Measurements from ENCODE around the gene ISG20L2.

Gene ISG20L2

DNA sequence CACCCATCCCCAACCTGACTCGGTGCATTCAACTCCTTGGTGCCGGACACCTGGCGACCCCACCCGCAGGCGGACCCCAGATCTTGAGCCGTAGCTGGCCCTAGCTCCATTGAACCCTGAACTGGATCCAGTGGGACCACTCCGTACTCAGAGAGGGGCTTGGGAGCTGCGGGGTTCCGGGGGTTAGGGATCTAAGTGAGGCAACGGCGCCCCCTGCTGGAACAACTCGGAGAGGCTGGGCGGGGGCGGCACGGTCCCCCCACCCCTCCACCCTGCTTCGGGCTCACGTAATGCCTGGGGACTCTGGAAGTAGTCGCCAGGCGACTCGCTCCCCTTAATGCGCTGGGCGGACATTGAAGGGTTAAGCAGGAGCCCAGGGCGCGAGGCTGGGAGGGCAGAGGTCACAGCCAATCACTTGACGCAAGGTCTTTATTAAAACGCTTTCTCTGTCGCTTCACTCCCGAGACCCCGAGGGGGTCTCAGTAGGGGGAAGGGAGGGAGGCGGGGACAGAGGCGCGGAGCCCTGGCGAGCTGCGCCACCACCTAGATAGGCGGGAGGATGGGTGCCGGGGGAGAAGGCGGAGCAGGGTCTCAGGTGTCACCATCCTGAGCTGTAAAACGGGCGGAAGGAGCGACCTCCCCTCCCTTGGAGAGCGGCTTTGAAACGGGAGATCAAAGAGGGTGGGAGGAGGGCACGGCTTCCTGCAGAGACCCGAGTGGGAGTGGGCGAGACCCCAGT lies 22.5 kb downstream of the ISG20L2 start:
- peak; percentile 79 for DNase-seq

GRCh38 chr1:156705321-156705917 lies 23.1 kb downstream of the ISG20L2 start, which contains the start of gene CRABP2:
Gene CRABP2 (minus strand): TSS chr1:156705583. CDS start chr1:156705446, 137 bp downstream.
- DNase-seq = peak; percentile 49

DNA sequence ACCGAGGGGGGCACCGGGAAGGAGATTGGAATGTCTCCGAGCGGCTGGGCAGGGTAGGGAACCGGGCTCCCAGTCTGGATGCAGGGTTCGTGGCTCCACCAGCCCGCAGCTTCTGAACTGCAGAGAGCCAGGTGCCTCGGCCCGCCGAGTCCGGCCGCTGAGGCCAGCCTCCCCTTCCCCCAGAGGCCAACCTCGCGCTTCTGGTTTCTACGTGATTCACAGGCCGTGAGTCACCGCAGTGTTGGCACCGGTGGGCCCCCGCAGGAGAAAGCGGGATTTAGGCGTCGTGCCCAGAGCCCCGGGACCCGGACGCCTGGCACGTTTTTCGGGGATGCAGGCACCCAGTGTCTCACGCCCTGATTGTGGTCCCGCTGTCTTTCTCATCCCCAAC lies 23.6 kb downstream of the ISG20L2 start:
- DNase-seq = peak; percentile 49

- DNase-seq = no peak
These were observed 24.3 kb downstream of the ISG20L2 start for GRCh38 chr1:156704166-156704711.

GRCh38 chr1:156703741-156704140 lies 24.8 kb downstream of the ISG20L2 start:
- DNase-seq = no peak

DNA sequence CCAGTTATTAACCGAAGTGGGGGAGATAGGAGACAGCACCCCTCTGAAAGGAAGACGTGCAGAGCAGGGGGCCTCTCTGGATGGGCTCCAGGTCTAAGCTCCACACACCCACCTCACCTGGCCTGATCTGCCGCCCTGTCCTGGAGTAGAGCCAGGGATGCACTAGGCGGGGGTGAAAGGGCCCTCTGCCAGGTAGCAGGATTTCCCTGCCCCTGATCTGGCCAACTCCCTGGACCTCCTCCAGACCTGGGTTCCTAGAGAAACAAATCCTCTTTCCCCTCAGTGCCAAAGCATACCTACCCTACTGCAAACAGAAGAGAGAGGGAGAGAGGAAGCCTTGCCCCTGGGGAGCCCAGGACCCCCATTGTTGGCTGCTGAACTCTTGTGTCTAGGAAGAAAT lies 25.2 kb downstream of the ISG20L2 start:
- no peak for DNase-seq

DNA sequence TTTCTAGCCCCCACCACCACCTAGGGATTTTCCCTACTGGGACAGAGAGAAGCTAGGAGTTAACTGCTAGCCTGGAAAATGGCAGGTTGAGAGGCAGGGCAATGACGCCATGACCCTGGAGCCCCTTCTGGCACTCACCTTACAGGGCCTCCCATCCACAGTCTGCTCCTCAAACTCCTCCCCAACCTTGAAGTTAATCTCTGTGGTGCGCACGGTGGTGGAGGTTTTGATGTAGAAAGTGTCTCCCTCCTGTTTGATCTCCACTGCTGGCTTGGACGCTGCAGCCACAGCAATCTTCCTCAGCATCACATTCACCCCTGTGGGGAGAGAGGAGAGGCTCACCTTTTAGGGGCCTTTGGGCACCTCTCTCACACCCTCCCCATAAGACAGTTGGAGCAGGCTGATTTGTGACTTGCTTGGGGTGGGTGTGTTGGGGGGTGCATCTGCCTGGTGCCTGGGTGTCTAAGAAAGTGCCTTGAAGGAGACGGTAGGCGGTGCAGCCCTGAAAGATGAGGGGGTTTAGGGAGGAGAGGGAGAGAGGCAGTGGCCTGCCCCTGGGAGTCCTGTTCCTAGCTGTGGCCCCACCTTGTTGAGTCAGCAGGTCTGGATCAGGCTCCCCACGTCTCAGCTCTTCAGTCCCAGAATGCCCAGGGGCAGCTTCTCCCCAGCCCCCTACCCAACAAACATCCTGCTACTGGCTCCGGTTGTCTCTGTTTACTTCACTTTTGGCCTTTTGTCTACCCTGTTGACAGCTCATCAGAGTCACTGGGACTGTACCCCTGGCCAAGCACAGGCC lies 27.6 kb downstream of the ISG20L2 start:
- no peak for DNase-seq

GRCh38 chr1:156698995-156699394 lies 29.6 kb downstream of the ISG20L2 start:
- DNase-seq = no peak

DNA sequence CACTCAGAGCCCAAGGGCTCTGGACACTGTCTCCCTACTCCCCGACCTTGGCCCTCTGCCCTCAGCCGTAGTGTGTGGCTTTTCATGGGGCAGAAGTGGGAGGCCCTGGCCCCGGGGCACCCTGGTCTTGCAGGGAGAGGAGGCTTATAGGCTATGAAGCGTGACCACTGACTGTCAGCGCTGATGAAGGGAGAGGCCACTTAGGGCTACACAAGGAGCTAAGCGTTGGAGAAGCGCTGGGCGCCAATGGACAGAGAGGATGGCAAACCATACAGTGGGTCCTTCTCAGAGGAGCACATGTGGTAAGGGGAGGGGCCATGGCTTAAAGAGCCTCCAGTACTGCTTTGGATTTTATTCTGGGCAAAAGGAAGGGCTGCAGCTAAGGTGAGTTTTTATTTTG lies 31.1 kb downstream of the ISG20L2 start:
- no peak for DNase-seq

GRCh38 chr1:156696755-156697154 lies 31.8 kb downstream of the ISG20L2 start:
- DNase-seq = no peak

DNA sequence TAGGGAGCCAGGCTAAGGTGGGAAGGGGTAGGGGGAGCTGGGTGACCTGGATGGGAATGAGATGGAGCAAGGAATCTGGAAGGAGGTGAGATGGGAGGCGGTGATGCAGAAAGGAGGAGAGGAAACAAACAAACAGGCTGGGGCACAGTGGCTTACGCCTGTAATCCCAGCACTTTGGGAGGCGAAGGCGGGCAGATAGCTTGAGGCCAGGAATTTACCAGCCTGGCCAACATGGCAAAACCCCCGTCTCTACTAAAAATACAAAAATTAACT lies 33.9 kb downstream of the ISG20L2 start:
- no peak for DNase-seq

DNA sequence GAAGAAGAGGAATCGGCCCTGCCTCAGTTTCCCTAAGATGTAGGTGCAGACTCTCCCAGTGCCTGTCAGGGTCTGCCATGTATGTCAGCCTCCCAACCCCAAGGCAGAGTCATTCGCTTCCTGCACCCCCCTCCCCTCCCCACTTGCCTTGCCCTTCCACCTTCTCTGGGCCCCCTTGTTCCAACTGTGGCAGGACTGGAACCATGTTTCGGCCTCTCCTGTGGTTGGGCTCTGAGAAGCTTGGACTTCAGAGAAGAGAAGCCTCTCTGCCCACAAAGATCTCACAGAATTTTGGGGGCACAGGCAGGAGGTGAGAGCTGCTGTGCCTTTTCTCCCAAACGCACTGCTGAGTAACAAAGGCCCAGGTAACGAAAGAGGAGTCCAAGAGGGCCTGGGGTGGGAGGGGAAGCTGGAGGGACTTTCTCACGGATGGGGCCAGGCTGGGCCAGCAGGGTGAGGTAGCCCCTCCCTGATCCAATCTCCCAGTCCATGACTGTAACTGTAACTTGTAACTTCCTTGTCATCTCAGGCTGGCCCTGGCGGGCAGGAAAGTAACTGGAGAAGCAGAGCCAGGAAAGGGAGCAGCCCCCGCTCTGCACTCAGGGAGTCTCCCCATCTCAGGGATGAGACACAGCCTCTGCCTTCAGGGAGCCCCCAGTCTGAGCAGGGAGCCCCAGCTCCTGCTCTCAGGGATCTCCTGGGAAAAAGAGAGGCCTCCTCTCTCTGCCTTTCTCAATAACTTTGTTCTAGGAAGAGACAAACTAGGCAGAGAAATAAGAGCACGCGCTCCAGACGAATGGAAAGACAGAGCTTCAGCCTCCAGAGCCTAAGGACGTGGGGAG lies 34.5 kb downstream of the ISG20L2 start:
- DNase-seq = no peak

DNA sequence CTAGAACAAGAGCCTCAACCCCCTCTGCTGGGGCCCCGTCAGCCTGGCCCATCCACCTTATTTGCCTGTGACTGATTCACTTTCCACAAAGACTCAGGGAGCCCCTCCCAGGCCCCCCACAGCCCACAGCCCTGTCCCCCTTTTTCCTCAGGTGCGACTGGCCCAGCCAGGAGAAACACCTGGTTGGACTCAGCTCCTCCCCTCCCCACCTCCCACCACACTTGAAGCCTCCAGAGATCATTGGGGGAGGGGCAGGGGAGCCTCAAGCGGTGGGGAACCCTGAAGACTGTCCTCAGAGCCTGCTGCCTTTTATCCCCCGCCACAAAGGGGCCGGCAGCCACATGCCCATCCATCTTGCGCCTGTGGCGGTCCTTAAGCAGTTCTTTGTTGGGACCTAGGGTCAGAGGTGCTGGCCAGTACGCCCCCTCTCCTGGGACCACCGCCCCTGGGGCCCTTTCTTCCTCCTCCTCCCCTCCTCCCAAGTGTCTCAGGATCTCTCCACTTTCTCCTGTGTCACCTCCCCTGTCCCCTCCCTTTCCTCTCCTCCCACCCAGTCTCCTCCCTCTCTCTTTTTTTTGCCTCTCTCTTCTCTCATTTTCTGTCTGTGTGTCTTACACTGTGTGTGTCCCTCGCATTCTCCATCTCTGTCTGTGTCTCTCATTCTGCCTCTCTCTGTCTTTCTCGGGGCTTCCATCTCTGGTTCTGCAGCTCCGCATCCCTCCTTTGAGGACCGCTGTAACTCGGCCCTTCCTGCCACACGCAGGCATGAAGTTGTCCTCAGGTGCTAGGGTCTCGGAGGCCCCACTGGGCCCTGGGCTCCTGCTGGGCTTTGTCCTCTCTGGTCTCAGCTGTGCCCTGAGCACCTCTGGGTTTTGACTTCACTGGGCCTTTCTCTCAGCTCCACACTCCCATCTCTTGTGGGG lies 35.4 kb downstream of the ISG20L2 start:
- DNase-seq = no peak

DNA sequence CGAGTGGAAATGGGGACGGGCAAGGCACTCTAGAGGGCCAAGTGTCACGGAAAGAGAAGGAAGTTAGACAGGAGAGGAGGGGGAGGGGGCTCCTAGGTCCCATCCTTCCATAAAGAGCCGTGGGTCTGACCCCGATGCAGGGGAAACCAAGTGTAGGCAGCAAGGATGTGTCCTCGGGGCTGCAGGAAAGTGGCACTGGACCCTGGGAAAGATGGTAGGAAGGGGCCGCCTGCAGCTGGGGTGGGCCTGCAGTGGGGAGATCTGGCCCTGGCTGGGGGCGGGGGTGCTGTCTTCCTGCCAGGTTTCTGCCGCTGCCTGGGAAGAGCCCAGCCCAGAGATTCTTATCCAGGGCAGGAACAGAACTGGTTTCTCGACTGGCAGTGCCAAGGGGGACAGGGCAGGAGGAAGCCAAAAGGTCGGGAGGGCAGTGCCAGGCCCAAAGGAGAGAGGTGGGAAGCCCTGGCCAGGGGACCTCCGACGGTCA lies 36.1 kb downstream of the ISG20L2 start:
- no peak for DNase-seq

- DNase-seq = no peak
These were observed 36.7 kb downstream of the ISG20L2 start for GRCh38 chr1:156691665-156692440.

GRCh38 chr1:156691191-156691590 lies 37.4 kb downstream of the ISG20L2 start:
- DNase-seq = no peak

DNA sequence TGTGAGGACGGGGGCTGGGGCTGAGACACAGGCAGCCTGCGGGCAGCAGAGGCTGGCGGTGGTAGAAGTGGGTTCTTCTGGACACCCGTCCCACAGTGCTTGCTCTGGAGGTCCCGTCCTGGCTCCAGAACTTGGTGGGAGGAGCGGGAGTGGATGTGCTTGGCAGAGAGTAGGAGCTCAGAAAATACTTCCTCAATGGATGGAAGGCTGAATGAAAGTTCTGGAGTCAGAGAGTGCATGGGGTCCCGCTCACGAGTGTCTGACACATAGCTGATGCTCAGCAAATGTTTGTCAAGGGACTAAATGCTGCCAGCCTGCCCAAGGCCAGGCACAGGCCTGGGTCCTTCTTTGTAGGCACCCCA lies 37.9 kb downstream of the ISG20L2 start:
- no peak for DNase-seq

DNA sequence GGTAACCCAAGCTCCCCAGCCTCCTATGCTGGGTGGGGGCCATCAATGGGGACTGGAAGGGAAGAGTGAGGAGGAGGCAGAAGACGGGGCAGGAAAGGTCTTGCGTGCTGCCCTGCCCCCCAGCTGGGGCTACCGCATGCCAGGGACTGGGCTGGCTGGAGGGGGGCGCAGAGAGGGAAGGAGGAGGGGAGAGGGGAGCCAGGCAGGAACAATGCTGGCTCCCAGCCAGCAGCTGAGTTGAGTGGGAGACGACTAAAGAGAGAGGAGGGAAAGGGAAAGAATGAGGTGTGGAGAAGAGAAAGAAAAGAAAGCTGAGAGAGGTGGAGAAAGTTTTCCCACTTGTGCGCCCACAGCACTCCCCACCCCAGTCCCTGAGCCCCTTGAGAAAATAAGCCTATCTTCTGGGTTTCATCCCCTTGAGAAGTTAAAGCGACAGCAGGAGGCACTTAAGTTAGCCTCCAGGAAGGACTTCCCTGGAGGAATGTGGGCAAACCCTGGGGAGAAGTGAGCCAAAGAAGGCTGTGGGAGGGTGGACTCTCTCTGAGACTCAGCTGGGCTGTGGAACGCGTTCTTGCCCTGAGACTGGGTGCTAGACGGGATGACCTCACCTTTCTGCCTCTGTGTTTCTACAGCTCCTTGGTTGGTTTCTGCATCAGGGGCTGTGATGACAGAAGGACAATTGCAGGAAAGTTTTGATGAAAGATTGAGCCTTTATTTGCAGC lies 38.5 kb downstream of the ISG20L2 start:
- no peak for DNase-seq

DNA sequence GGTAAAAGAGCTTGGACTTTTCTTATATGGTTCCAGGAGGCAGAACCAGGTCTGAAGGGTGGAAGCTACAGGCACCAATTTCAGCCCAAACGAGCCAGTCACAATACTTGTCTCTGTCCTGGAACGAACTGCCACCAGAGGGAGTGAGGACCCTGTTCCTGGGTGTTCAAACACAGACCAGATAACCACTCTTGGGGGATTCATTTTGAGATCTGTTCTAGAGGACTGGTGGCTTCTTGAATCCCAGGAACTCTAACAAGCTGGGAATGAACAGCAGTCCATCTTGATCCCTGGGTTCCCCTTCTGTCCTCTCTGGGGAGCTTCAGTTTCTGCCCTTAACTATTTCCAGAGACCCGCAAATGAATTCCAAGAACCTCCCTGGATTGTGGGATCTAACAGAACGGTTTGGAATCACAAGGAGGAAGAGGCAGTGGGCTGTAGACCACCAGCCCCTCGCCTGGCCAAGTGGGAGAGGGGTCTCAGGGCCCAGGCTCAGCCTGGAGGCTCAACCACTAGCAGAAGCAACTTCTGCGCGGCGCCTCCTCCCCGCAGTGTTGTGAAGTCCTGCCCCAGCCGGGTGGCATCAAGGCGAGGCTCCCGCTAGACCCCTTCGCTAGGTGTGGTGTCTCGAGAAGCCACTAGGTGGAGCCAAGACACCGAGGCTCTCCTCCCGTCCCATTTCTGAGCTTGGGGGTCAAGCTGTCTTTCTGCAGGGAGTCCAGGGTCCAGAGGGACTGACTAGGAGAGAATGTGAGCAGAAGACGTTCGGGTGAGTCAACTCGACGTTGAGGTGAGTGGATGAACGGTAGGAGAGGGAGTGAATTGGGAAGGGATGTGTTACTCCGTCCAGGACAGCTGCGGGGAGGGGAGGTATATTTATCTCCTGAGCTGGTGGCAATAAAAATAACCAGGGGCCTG lies 39.3 kb downstream of the ISG20L2 start:
- peak; percentile 76 for DNase-seq
